ENCODE measurements around the gene ABCA2.

Gene ABCA2

DNA sequence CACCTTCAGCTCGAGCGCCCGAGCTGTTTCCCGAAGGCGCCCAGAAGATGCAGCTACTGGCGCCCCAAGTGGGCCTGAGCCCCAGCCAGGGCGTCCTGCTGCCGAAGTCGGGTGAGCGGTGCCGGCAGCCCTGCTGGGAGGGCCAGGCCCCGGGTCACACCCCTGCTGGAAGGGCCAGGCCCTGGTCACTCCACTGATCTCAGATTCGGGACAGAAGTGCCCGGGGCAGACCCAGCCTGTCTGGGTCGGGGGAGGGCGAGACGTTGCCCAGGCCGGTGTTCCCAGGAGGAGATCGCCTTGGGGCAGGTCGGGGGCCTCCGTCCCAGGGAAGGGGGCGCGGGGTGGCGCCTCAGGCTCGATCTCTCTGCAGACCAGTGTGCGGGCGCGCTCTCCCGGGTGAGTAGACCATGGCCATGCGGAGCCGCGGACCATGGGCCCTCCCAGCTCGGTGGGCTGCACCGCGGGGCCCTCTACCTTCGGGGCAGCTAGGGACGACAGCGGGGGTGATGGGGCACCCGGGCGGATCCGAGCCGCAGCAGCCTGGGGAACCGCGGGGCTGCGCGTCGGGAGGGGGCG is 42.9 kb downstream of the ABCA2 start:
- TF ChIP-seq, protein P1, sequence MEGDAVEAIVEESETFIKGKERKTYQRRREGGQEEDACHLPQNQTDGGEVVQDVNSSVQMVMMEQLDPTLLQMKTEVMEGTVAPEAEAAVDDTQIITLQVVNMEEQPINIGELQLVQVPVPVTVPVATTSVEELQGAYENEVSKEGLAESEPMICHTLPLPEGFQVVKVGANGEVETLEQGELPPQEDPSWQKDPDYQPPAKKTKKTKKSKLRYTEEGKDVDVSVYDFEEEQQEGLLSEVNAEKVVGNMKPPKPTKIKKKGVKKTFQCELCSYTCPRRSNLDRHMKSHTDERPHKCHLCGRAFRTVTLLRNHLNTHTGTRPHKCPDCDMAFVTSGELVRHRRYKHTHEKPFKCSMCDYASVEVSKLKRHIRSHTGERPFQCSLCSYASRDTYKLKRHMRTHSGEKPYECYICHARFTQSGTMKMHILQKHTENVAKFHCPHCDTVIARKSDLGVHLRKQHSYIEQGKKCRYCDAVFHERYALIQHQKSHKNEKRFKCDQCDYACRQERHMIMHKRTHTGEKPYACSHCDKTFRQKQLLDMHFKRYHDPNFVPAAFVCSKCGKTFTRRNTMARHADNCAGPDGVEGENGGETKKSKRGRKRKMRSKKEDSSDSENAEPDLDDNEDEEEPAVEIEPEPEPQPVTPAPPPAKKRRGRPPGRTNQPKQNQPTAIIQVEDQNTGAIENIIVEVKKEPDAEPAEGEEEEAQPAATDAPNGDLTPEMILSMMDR (IDR thresholded peaks at IDR 0.05; ENCODE audit: control extremely low read depth, extremely low read depth, low read depth, missing control alignments): no peak
- no peak for DNase-seq (ENCODE audit: extremely low spot score)
- POLR2A ChIA-PET: no interaction called here
- CTCF ChIA-PET: no interaction called here

DNA sequence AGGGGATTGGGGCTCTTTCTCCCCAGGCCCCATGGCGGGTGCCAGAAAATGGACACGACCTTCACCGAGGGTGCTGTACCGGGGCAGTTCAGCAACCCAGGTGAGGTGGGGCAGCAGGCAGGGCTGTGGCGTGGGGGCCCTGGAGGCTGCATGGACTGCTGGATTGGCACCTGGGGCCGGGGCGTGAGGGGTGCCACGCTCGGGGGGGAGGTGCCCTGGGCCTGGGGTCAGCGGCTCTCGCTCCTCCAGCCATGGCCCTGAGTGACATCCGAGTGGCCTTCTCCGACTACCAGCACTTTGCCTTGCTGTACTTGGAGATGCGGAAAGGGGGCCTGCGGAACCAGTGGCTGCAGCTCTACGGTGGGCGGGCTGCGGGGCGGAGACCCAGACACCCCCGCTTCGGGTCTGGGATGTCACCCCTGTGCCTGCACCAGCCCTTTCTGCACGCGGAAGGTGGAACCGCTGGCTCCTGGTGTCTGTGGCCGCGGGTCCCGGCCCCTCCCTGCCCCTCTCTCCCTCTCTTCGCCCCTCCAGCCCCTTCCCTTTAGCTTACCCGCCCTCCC is 43.5 kb downstream of the ABCA2 start:
- ChIA-PET POLR2A (no interaction called here), CTCF (no interaction called here)
- no peak for DNase-seq (ENCODE audit: extremely low spot score)
- TF ChIP-seq, protein P1 (IDR thresholded peaks at IDR 0.05; ENCODE audit: control extremely low read depth, extremely low read depth, low read depth, missing control alignments): no peak

DNA sequence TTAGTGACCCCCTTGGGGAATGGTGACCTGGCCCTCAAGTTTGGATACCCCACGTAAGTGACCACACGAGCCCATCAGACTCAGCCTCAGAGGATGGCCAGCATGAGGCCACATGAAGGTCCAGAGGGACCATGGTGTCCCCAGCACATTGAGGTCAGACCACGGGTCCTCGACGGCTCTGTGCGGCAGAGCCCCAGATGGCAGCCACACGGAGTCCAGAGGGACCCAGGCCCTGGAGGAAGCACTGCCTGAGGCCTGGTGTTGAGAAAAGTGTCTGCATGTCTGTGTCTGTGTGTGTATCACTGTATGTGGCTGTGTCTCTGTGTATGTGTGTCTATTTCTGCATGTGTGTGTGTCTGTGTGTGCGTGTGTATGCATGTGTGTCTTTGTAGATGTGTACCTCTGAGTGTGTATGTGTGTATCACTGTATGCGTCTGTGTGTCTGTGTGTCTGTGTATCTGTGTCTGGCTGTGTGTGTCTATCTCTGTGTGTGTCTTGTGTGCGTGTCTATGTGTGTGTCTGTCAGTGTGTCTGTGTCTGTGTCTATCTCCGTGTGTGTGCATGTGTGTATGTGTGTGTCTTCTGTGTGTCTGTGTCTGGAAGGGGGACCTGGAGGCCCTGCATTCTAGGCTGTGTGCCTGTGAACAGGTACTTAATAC is 44.3 kb downstream of the ABCA2 start:
- ChIA-PET CTCF (no interaction called here), POLR2A (no interaction called here)
- TF ChIP-seq, protein P1 (IDR thresholded peaks at IDR 0.05; ENCODE audit: control extremely low read depth, extremely low read depth, low read depth, missing control alignments): no peak
- DNase-seq (ENCODE audit: extremely low spot score): no peak

DNA sequence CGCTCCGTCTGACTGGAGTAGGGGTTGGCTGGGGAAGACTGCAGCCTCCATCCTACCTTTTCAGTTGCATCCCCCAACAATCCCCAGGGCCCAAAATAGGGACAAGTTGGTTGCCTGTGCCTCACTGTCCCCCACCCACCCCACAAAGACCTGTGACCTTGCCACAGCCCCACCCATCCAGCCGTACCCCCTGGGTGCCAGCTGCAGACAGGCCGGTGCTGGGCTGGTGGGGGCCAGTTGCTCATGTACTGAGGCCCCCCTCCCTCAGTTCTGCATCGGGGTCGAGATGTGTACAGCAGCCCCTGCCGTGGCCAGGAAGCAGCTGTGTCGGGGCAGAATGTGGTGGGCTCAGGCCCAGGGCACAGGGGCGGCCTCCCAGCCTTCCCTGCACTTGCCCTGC is 44.9 kb downstream of the ABCA2 start:
- CTCF ChIA-PET: no interaction called here

DNA sequence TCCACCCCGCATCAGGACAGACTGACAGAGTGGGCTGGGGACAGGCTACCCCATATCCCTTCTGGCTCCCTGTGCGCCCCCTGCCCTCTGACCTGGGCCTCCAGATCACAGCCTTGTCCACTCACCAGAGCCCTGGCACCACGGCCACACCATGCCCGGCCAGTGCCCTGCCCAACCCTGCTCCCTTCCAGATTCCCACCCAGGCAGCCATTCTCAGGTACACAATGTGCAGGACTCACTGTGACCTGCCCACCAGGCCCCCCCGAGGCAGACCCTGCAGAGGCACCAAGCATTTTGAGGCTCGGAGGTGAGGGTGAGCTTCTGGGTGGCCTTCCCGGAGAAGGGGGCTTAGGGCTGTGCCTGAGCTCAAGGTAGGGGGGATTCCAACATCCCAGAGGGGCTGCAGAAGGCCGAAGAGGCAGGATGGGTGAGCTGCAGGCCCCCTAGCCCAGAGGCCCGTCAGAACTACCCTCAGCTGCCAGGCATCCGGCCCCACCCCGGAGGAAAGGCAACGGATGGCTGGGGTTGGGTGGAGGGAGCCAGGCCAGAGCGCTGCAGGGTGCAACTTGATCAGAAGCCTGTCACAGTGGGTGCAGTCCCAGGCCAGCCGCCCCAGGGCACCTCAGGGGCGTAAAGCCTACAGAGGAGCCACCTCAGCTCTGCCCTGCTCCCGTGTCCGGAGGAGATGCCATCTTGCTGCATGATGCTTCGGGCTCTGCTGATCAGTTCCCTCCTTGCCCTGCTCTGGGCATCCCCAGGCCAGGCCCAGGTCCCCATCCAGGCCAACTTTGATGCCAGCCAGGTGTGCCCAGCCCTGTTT is 45.6 kb downstream of the ABCA2 start, which contains the start of gene LCNL1:
TSS of gene LCNL1 (plus strand) at position 762 of the 820 bp plus-strand sequence. CDS start 594 bp downstream, outside the sequence.
- CTCF ChIA-PET: interaction anchor here (0.9 to 1.2 kb wide), 3 partner anchors 9 to 52 kb away, joined by 3 to 7 read pairs (median 3); partner anchors contain the start of gene PAXX
- POLR2A ChIA-PET: no interaction called here
- TF ChIP-seq, protein P1 (IDR thresholded peaks at IDR 0.05; ENCODE audit: control extremely low read depth, extremely low read depth, low read depth, missing control alignments): no peak
- DNase-seq (ENCODE audit: extremely low spot score): no peak

More for the DNA sequence above, 44.9 kb downstream of the ABCA2 start:
- POLR2A ChIA-PET: no interaction called here
- TF ChIP-seq, protein P1 (IDR thresholded peaks at IDR 0.05; ENCODE audit: control extremely low read depth, extremely low read depth, low read depth, missing control alignments): no peak
- no peak for DNase-seq (ENCODE audit: extremely low spot score)

DNA sequence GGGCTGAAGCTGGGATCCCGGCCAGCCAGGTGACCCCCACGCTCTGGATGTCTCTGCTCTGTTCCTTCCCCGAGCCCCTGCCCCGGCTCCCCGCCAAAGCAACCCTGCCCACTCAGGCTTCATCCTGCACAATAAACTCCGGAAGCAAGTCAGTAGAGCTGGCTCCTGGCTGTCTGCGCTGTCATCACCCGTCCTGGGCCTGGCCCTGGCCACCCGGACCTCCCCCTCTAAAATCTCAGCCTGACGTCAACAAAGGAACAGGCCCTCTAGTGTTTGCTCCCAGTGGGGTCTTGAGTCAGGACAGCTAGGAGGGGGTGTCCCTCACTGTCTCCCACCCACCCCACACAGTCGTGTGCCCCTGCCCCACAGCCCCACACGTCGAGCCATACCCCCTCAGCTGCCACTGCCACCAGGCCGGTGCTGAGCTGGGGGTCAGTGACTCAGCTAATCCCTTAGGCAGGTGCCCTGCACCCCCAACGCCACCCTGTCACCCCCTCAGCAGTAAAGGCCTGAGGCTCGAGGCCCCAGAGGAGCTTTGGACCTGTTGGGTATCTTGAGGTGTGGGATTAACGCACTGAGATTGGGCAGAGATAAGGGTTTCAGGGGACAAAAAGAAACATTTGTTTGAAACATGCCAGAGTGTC is 46.3 kb downstream of the ABCA2 start:
- DNase-seq (ENCODE audit: extremely low spot score): no peak

More for the DNA sequence above, 46.3 kb downstream of the ABCA2 start:
- TF ChIP-seq, protein P1 (IDR thresholded peaks at IDR 0.05; ENCODE audit: control extremely low read depth, extremely low read depth, low read depth, missing control alignments): no peak
- CTCF ChIA-PET: interaction anchor here (0.9 to 1.2 kb wide), 3 partner anchors 10 to 53 kb away, joined by 3 to 7 read pairs (median 3); partner anchors contain the start of gene PAXX
- POLR2A ChIA-PET: no interaction called here
